H54 (cell line): ENCODE data around the gene CMIP.

Experiments
- DNase-seq: peaks from one replicate; pipeline ENCODE4 v3.0.0; 2011; ENCODE audit warnings: low spot score, mixed read lengths; ENCODE audit not compliant: insufficient read length
- FAIRE-seq: peaks from 3 replicates; lab custom pipeline; 2011; peaks lifted over from hg19 to GRCh38; lab: Jason Lieb, UNC
- POLR2A ChIP-seq: IDR thresholded peaks from 2 replicates; pipeline ENCODE4 v1.6.1; 2011; ENCODE audit warnings: low read depth, mild to moderate bottlenecking, low read length

Gene CMIP

DNA sequence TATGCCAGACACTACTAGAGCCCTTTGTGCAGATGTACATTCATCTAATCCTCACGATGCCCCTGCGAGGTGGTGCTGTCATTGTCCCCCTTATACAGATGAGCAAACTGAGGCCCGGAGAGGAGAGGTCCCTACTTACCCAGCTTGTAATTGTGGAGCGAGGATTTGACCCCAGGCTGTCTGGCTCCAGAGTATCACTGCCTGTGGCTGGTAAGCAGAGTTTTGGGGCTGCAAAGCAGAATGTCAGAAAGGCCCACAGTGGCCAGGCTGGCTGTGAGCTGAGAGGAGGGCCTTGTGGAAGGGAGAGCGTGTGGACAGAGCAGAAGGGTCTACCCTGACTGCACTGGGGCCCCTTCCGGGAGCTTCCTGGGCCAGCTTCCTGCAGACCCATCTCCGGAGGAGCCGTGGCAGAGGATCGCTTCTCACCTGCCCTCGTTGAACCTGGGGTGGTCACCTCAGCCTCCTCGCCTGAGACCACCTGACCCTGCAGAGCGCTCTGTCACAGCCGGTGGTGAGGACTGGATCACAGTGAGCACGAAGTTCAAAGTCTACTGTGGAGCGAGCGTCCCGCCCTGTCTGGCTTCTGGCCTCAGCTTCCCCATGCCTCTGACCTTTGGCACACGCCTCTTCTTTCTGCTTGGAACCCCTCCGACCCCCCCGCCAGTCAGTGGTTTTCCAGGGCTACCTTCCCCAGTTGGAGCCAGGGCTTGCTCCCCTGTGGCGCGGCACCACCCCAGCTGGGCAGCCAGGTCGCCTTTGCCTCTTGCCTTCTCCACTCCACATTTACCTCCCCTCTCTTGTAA is 12.1 kb downstream of the CMIP start:
- no peak for FAIRE-seq
- no peak for TF ChIP-seq POLR2A
- no peak for DNase-seq

GRCh38 chr16:81457326-81458133 is 12.9 kb downstream of the CMIP start:
- no peak for FAIRE-seq
- TF ChIP-seq POLR2A = no peak
- peak; percentile 89 for DNase-seq

DNA sequence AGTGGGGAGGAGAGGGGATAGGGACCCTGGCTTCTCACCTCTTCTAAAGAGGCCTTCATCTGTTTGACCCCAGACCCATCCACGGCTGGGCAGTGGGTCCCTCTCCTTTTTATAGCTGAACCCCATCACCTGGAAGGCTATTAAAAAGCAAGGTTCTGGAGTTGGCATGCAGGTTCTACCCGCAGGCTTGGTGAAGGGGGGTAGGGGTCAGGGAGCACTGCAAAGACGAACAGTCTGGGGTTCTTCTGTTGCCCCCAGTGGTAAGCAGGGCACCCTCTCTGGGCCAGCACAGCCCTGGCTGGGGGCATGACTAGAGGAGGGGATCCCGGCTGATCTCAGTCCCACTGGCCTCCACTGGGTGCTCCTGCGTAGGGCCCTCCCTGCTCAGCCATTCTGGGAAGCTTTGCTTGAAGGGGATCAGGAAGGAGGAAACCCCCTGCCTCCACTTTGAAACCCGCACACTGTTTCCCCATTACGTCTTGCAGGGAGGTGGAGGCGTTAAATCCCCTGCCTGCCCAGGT is 13.6 kb downstream of the CMIP start:
- DNase-seq (no peak), FAIRE-seq (no peak)
- TF ChIP-seq POLR2A = no peak

DNA sequence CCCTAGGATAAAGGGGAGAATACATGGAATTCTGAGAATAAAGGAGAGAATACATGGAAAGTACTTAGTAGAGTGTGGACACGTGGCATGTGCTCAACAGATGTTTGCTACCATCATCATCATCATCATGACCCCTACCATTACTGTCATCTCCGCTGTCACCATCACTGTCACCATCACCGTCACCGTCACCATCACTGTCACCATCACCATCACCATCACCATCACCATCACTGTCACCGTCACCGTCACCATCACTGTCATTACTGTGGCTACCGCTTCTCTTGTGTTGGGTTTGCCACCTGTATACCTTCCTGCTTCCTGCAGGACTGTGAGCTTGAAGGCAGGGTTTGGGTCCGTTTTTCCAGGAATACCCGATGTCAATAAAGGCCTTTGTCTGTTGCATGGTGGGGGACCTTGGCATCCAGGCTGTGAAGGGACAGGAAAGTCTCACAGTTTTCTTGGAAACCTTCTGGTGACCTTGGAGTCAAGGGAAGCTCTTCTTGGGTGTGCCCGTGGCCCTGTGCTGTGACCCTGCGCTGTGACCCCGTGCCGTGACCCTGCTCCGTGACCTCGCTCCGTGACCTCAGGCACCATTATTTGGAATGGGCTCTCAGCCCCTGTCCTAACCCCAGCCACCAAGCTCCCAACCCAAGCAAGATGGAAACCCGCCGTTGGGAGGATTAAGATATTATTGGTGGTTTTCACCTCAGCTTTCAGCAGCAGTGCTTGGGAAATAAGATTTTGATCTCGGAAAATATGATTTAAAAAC is 14.4 kb downstream of the CMIP start:
- DNase-seq = no peak
- FAIRE-seq = no peak
- TF ChIP-seq POLR2A = no peak

DNA sequence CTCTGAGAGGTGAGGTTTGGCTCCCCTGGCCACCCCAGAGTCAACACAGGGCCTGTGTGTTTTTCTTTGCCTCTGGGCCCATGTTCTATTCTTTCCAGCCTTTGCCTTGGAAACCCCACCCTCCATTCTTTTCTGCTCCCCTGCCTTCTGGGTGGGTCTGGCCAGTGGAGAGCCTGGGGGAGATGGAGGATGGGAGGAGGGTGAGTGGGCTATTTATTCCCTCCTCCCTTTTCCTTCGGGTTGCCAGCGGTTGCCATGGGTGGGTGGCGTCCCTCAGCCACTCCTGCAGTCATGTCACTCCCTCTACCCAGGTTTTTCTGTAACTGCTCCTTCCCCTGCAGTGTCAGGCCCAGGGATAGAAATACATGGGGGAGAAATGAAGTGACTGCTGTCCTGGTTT is 15.5 kb downstream of the CMIP start:
- DNase-seq = no peak
- no peak for FAIRE-seq
- TF ChIP-seq POLR2A = no peak

GRCh38 chr16:81461243-81461642 is 16.6 kb downstream of the CMIP start:
- no peak for FAIRE-seq
- TF ChIP-seq POLR2A = no peak
- no peak for DNase-seq

DNA sequence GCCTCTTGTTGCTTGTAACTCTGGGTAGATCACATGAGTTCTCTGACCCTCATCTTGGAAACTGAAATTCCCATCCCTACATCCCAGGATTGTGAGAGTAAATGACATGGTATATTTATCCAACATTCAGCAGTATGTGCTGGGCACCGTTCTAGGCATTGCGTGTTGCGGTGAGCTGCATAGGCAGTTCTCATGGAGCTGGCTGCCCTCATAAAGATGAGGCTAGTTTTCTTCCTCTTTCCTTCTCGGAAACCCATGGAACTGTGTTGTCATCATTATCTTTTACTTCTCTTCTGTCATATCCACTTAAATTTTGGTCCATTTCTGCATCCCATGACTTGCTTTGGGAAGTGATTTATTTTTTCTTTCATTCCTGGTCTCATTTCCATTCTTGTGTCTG is 17.2 kb downstream of the CMIP start:
- TF ChIP-seq POLR2A = no peak
- DNase-seq (no peak), FAIRE-seq (no peak)

- TF ChIP-seq POLR2A = no peak
- DNase-seq (no peak), FAIRE-seq (no peak)
Observed at GRCh38 chr16:81462683-81463082, 18.1 kb downstream of the CMIP start.

DNA sequence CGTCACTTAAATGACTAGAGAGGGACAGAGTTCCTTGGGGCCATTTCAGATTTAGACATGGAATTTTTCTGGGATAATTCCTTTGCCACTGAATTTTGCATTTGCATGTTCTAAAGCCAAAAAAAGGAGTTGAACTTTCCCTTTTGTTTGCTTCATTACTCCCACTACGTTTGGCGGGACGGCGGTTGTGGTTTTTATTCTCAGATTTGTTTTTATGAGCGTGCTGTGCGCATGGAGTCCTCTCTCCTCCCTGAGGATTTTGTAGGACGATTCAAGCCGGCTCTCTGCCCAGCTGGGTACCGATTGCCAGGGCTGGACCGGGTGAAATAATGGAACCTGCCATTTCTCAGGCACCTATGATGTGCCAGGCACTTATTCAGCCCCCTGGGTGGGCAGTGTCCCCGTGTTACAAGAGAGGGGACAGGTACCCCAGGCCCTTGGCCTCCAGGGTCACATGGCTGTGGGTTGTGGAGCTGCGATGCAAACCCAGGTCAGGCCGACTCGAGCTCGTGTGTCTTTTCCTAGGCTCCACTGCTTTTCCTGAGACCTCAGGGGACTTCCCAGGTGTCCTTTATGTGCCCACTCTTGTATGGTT is 18.8 kb downstream of the CMIP start:
- FAIRE-seq = no peak
- TF ChIP-seq POLR2A = no peak
- DNase-seq = no peak

- FAIRE-seq (no peak), DNase-seq (no peak)
- no peak for TF ChIP-seq POLR2A
Observed at GRCh38 chr16:81464279-81464678, 19.7 kb downstream of the CMIP start.

GRCh38 chr16:81465375-81465943 is 20.9 kb downstream of the CMIP start:
- DNase-seq = no peak
- TF ChIP-seq POLR2A = no peak
- no peak for FAIRE-seq

GRCh38 chr16:81466356-81466980 is 21.9 kb downstream of the CMIP start:
- FAIRE-seq (no peak), DNase-seq (no peak)
- no peak for TF ChIP-seq POLR2A
